IMR-90 (cell line): ENCODE data around the gene MUC5B. TPM values are rescaled to one million over a fixed set of nuclear protein-coding genes. Genes with fewer than 3 reads are reported as not detected.

Experiments
- ATAC-seq: fragments of 200-7000 bp; cut with Tn5 transposase; 2 replicates; pipeline ENCODE4 v1.9.1; 2020; ENCODE audit warnings: low read depth, mild to moderate bottlenecking, moderate library complexity
- BruUV-seq: library from RNA; stranded (reverse); fragments of 400-500 nt; replicated peaks from 2 replicates; lab custom pipeline; 2021; lab: Mats Ljungman, UMichigan
- CTCF ChIA-PET: fragments of 300-600 bp; formaldehyde crosslinking; extraction: SDS; loops from one replicate; lab custom pipeline; 2021; ENCODE audit warnings: antibody characterized with exemption; lab: Yijun Ruan, JAX
- POLR2A ChIA-PET: fragments of 300-600 bp; sonication (Branson Sonifier 250); formaldehyde crosslinking; loops from one replicate; lab custom pipeline; 2022; ENCODE audit warnings: antibody characterized with exemption; ENCODE audit not compliant: unreplicated experiment; lab: Charles Lee
- DNase-seq: peaks from one replicate; pipeline ENCODE4 v3.0.0; 2013
- H2AFZ ChIP-seq: replicated peaks from 2 replicates; pipeline ENCODE3; 2013; ENCODE audit warnings: low read length, mild to moderate bottlenecking; ENCODE audit not compliant: poor library complexity
- H2AK5ac ChIP-seq: 2 replicates; pipeline ENCODE4 v1.6.1; 2013; ENCODE audit warnings: low read depth, low read length, inconsistent platforms
- H2AK9ac ChIP-seq: replicated peaks from 2 replicates; pipeline ENCODE3; 2013; ENCODE audit warnings: mild to moderate bottlenecking, low read depth, low read length, moderate library complexity; ENCODE audit not compliant: poor library complexity
- H2BK120ac ChIP-seq: 2 replicates; pipeline ENCODE4 v1.6.1; 2013; ENCODE audit warnings: low read depth, low read length, inconsistent platforms
- H2BK15ac ChIP-seq: 3 replicates; pipeline ENCODE4 v1.6.1; 2013; ENCODE audit warnings: low read depth, low read length, inconsistent platforms
- H2BK20ac ChIP-seq: 2 replicates; pipeline ENCODE4 v1.6.1; 2013; ENCODE audit warnings: low read depth, mild to moderate bottlenecking, inconsistent platforms, low read length, moderate library complexity
- H2BK5ac ChIP-seq: 2 replicates; pipeline ENCODE4 v1.6.1; 2013; ENCODE audit warnings: mild to moderate bottlenecking, low read depth, low read length, inconsistent platforms; ENCODE audit not compliant: poor library complexity, severe bottlenecking
- H3K14ac ChIP-seq: replicated peaks from 2 replicates; pipeline ENCODE4 v1.6.1; 2013; ENCODE audit warnings: low read depth, low read length, inconsistent platforms
- H3K18ac ChIP-seq: 2 replicates; pipeline ENCODE4 v1.6.1; 2013; ENCODE audit warnings: low read depth, low read length, control low read depth
- H3K23ac ChIP-seq: 2 replicates; pipeline ENCODE4 v1.6.1; 2013; ENCODE audit warnings: low read depth, low read length, inconsistent platforms
- H3K27ac ChIP-seq: 2 replicates; pipeline ENCODE4 v1.5.1; 2013; ENCODE audit warnings: mild to moderate bottlenecking, control low read depth, low read length; ENCODE audit not compliant: insufficient read depth
- H3K27me3 ChIP-seq: 2 replicates; pipeline ENCODE4 v1.6.1; 2013; ENCODE audit warnings: low read length; ENCODE audit not compliant: control insufficient read depth, insufficient read depth
- H3K36me3 ChIP-seq: 2 replicates; pipeline ENCODE4 v1.6.1; 2013; ENCODE audit warnings: low read length, mixed read lengths; ENCODE audit not compliant: control insufficient read depth, insufficient read depth
- H3K4ac ChIP-seq: 2 replicates; pipeline ENCODE4 v1.6.1; 2013; ENCODE audit warnings: low read depth, low read length, inconsistent platforms
- H3K4me1 ChIP-seq: 2 replicates; pipeline ENCODE4 v1.6.1; 2013; ENCODE audit warnings: low read length, mixed read lengths; ENCODE audit not compliant: control insufficient read depth, insufficient read depth
- H3K4me2 ChIP-seq: 2 replicates; pipeline ENCODE4 v1.6.1; 2013; ENCODE audit warnings: low read depth, mild to moderate bottlenecking, control low read depth, low read length, moderate library complexity
- H3K4me3 ChIP-seq: 2 replicates; pipeline ENCODE4 v1.5.1; 2013; ENCODE audit warnings: low read depth, mild to moderate bottlenecking, control low read depth, low read length, moderate library complexity; ENCODE audit not compliant: insufficient read depth
- H3K56ac ChIP-seq: 2 replicates; pipeline ENCODE4 v1.6.1; 2013; ENCODE audit warnings: low read length, inconsistent platforms; ENCODE audit not compliant: insufficient read depth; ENCODE audit errors: extremely low read depth
- H3K79me1 ChIP-seq, 2 experiments: 2 replicates each; pipeline ENCODE4 v1.6.1; 2013; ENCODE audit warnings: low read length in 2 of 2, inconsistent platforms in 1 of 2, low read depth in 1 of 2
- H3K9ac ChIP-seq: 2 replicates; pipeline ENCODE4 v1.6.1; 2013; ENCODE audit warnings: low read depth, low read length, control low read depth
- H3K9me1 ChIP-seq: 2 replicates; pipeline ENCODE4 v1.6.1; 2013; ENCODE audit warnings: low read length, inconsistent platforms; ENCODE audit not compliant: insufficient read depth
- H3K9me3 ChIP-seq: 2 replicates; pipeline ENCODE4 v1.6.1; 2013; ENCODE audit warnings: low read length; ENCODE audit not compliant: control insufficient read depth, insufficient read depth
- H4K20me1 ChIP-seq: 2 replicates; pipeline ENCODE4 v1.6.1; 2013; ENCODE audit warnings: low read length, inconsistent platforms; ENCODE audit not compliant: insufficient read depth
- H4K5ac ChIP-seq: 2 replicates; pipeline ENCODE4 v1.6.1; 2013; ENCODE audit warnings: mild to moderate bottlenecking, low read depth, low read length, control low read depth
- H4K8ac ChIP-seq, 2 experiments: 2 replicates each; pipeline ENCODE4 v1.6.1; 2013; ENCODE audit warnings: low read depth in 2 of 2, low read length in 2 of 2, control low read depth in 1 of 2, inconsistent platforms in 1 of 2
- H4K91ac ChIP-seq: 2 replicates; pipeline ENCODE4 v1.6.1; 2013; ENCODE audit warnings: low read depth, low read length, inconsistent platforms; ENCODE audit not compliant: insufficient read depth
- BHLHE40 ChIP-seq: fragments of 150-350 bp; IDR thresholded peaks from 2 replicates; pipeline ENCODE4 v1.6.1; 2016; ENCODE audit warnings: mild to moderate bottlenecking, low read depth, low read length
- CHD1 ChIP-seq: IDR thresholded peaks from 2 replicates; pipeline ENCODE4 v1.6.1; 2012; ENCODE audit warnings: low read depth, low read length, improper control_type of control experiment
- FOS ChIP-seq: fragments of 150-350 bp; IDR thresholded peaks from 2 replicates; pipeline ENCODE4 v1.6.1; 2016; ENCODE audit warnings: low read depth, low read length
- MAZ ChIP-seq: IDR thresholded peaks from 2 replicates; pipeline ENCODE4 v1.6.1; 2012; ENCODE audit warnings: low read depth, mild to moderate bottlenecking, low read length, improper control_type of control experiment, moderate library complexity, borderline replicate concordance
- RCOR1 ChIP-seq: IDR thresholded peaks from 2 replicates; pipeline ENCODE4 v1.6.1; 2012; ENCODE audit warnings: mild to moderate bottlenecking, low read length, improper control_type of control experiment; ENCODE audit not compliant: insufficient replicate concordance
- SMC3 ChIP-seq: fragments of 150-350 bp; IDR thresholded peaks from 2 replicates; pipeline ENCODE4 v1.6.1; 2016; ENCODE audit warnings: low read depth, mild to moderate bottlenecking, antibody characterized with exemption, low read length, moderate library complexity
- USF2 ChIP-seq: fragments of 150-350 bp; IDR thresholded peaks from 2 replicates; pipeline ENCODE4 v1.6.1; 2017; ENCODE audit warnings: mild to moderate bottlenecking, antibody characterized with exemption, low read length, low read depth
- WGBS, 2 experiments: methylation state at CpG; one replicate each; pipeline versions ENCODE4 v1.1.5 to v1.1.7; 2013; ENCODE audit warnings: missing lambda C conversion rate in 2 of 2; ENCODE audit not compliant: insufficient read length in 1 of 2; ENCODE audit errors: extremely low coverage in 2 of 2; 5-methylcytosine and 5-hydroxymethylcytosine counted together
- dilution Hi-C: fragments of 300-500 bp; cut with HindIII; formaldehyde crosslinking; loops from one replicate; pipeline ENCODE4 v1.14.3; 2018; ENCODE audit warnings: low sequenced_read_pairs; ENCODE audit not compliant: unreplicated experiment
- in situ Hi-C: fragments of 300-500 bp; cut with MboI; formaldehyde crosslinking; loops from 3 replicates; pipeline ENCODE4 v1.14.3; 2019; ENCODE audit warnings: low sequenced_read_pairs, inconsistent platforms, mixed read lengths
- intact Hi-C: fragments of 100-400 bp; cut with micrococcal nuclease; formaldehyde crosslinking; loops from 2 replicates; pipeline ENCODE4 v1.10.0; 2022
- polyA plus RNA-seq, 3 experiments: library from polyadenylated mRNA; depleted of rRNA; stranded (reverse); fragments of >200 nt; gene quantifications; 2 replicates each; pipeline ENCODE4 v1.2.3, GENCODE V29; 2012; ENCODE audit warnings: low replicate concordance in 1 of 3
- total RNA-seq: library from RNA; depleted of rRNA; stranded (reverse); fragments of >200 nt; gene quantifications from 2 replicates; pipeline ENCODE4 v1.2.3, GENCODE V29; 2012
- TF ChIP-seq, protein P1 (sequence below): fragments of 150-350 bp; IDR thresholded peaks from 2 replicates; pipeline ENCODE4 v1.6.1; 2016; ENCODE audit warnings: low read depth, mild to moderate bottlenecking, low read length, moderate library complexity, borderline replicate concordance

MUC5B gene
- total and polyA plus RNA-seq, 2 of the 4 experiments (the other 2 are of a cell fraction) = not detected

- H3K4ac ChIP-seq = no peak overlapping the region
- H2AFZ ChIP-seq = no peak overlapping the region
- no TSS peak for BruUV-seq
- H2BK20ac ChIP-seq = no peak overlapping the region
- H3K27ac ChIP-seq = no peak overlapping the region
- H3K9me1 ChIP-seq = no peaks in the 10 kb centered on the region
- TF ChIP-seq SMC3 = no peak
- no peak for TF ChIP-seq RCOR1
- TF ChIP-seq MAZ = no peak
- TF ChIP-seq, protein P1, sequence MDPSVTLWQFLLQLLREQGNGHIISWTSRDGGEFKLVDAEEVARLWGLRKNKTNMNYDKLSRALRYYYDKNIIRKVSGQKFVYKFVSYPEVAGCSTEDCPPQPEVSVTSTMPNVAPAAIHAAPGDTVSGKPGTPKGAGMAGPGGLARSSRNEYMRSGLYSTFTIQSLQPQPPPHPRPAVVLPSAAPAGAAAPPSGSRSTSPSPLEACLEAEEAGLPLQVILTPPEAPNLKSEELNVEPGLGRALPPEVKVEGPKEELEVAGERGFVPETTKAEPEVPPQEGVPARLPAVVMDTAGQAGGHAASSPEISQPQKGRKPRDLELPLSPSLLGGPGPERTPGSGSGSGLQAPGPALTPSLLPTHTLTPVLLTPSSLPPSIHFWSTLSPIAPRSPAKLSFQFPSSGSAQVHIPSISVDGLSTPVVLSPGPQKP = no peak
- no peak for TF ChIP-seq USF2
- no peak for TF ChIP-seq FOS
- no peak for TF ChIP-seq BHLHE40
- no peak for TF ChIP-seq CHD1
- H2AK5ac ChIP-seq = no peak overlapping the region
- H3K4me1 ChIP-seq = no peaks in the 10 kb centered on the region
- CTCF ChIA-PET = interaction anchor here (0.6 to 0.8 kb wide), 2 partner anchors 26 to 136 kb away, joined by 3 read pairs; no protein-coding TSS in a partner anchor
- no peak overlapping the region for H2BK120ac ChIP-seq
- intact Hi-C loops = no loop called here
- H3K4me3 ChIP-seq = no peak overlapping the region
- H2BK15ac ChIP-seq = no peak overlapping the region
- H3K27me3 ChIP-seq = peaks cover 4% of the 10 kb centered on the region; the same call in 1 of the 2 replicates
- H4K20me1 ChIP-seq = no peaks in the 10 kb centered on the region; the same call in 1 of the 2 replicates
- H2BK5ac ChIP-seq = no peak overlapping the region
- no peak overlapping the region for H3K4me2 ChIP-seq
- ATAC-seq (no peak), DNase-seq (no peak)
- POLR2A ChIA-PET = no interaction called here
- no peak overlapping the region for H3K56ac ChIP-seq
- no peak overlapping the region for H4K8ac ChIP-seq
- H3K79me1 ChIP-seq = no peaks in the 10 kb centered on the region
- 56% methylated on average over 8 of the region's 18 CpGs; no CpG with 5 or more reads in 1 of the 2 experiments for WGBS, 2 experiments
- H2AK9ac ChIP-seq = no peak overlapping the region
- dilution Hi-C loops = no loop called here
- H3K23ac ChIP-seq = no peak overlapping the region
- no peak overlapping the region for H4K5ac ChIP-seq
- no peaks in the 10 kb centered on the region for H3K36me3 ChIP-seq
- no peak overlapping the region for H3K9ac ChIP-seq
- in situ Hi-C loops = no loop called here
- no peak overlapping the region for H3K14ac ChIP-seq
- no peaks in the 10 kb centered on the region for H3K9me3 ChIP-seq
- no peak overlapping the region for H3K18ac ChIP-seq
- H4K91ac ChIP-seq = no peak overlapping the region
These were observed 6.1 kb downstream of the MUC5B start for GRCh38 chr11:1228921-1229451.
